Measurements from ENCODE around the gene TMX4.

The TMX4 gene

DNA sequence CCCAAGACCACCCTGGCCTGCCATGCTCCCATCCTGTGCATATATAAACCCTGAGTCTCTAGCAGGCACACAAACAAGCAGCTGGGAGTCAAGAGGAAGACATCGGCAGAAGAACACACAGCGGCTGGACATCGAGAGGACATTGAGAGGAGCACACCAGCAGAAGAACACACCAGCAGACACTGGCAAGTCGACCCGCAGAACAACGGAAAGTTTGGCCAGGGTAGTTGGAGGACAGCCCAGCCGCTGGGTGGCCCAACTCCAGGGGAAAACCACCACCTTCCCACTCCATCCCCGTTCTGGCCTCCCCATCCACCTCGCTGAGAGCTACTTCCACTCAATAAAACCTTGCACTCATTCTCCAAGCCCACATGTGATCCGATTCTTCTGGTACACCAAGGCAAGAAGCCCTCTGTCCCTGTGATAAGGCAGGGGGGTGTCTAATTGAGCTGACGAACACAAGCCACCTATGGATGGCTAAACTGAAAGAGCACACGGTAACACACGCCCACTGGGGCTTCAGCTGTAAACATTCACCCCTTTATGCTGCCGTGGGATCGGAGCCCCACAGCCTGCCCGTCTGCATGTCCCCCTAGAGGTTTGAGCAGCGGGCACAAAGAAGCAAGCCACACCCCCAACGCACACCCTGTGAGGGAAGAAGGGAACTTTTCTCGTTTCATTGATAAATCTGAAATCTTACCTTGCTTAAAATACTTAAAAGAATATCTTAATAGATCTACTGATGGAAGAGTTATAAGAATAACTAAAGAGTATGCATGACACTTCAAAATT, 13.8 kb downstream of the TMX4 start:
- TF ChIP-seq JUND (IDR thresholded peaks at IDR 0.05; ENCODE audit: low read depth), result no peak
- in situ Hi-C loops (cut with HindIII; ENCODE audit: low pct_unique_long_range_greater_than_20kb, low sequenced_read_pairs), result no loop called here
- no peak for DNase-seq (ENCODE audit: low read depth in 1 of 2, low spot score in 1 of 2)

DNA sequence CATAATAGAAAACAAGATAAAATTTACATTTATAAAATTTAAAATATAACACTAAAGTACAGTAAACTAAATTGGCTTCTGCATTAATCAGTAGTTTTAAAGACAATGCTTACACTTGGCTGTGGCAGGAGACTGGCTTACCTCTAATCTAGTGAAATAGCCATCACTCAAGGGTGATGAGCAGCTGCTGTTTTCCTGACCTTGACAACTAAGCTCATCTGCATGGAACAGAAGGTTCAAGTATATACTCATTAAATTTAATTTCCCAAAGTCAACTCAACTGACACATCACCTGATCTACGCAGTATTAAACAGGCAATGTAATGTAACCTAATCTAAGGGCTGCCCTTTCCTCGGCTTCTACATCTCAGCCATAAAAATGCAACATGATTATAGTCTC, 14.5 kb downstream of the TMX4 start:
- in situ Hi-C loops (cut with HindIII; ENCODE audit: low pct_unique_long_range_greater_than_20kb, low sequenced_read_pairs), result no loop called here
- TF ChIP-seq JUND (IDR thresholded peaks at IDR 0.05; ENCODE audit: low read depth), result no peak
- DNase-seq (ENCODE audit: low read depth in 1 of 2, low spot score in 1 of 2), result no peak

DNA sequence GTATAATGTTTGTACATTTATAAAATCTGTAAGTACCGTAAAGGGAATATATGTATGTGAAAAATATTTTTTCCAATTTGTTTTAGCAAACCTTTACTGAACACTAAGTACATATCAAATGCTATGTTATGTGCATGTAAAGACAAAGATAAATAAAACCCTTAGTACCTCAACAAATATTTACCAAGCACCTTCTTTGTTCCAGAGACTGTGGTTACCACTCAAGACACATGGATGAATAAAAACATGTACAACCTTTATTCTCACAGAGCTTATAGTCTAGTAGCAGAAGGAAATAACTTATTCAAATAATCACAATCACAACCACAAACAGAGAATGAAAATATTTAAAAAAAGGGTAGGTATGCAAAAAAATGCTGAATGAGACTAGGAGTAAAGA, 17.5 kb downstream of the TMX4 start:
- no peak for TF ChIP-seq JUND (IDR thresholded peaks at IDR 0.05; ENCODE audit: low read depth)
- in situ Hi-C loops (cut with HindIII; ENCODE audit: low pct_unique_long_range_greater_than_20kb, low sequenced_read_pairs), result no loop called here
- peak in 1 of 2 experiments; percentile 20 for DNase-seq (ENCODE audit: low read depth in 1 of 2, low spot score in 1 of 2)

DNA sequence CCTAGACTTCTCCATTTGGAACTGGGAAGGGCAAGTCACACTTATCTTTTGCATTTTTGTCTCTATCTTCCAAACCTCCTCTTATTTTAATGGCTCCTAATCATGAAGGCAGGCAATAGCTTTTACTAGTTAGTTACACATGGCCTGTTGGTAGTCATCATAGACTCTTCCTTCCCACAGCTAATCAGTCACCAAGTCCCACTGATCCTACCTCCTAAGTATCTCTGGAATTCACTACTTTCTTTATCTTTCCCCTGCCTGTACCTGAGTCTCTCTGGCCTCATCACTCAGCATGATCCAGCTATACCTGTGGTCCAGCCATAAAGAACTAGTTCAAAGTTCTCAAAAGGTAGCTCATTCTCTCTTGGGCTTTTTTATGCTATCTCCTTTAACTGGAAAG, 18.8 kb downstream of the TMX4 start:
- TF ChIP-seq JUND (IDR thresholded peaks at IDR 0.05; ENCODE audit: low read depth), result no peak
- no peak for DNase-seq (ENCODE audit: low read depth in 1 of 2, low spot score in 1 of 2)
- in situ Hi-C loops (cut with HindIII; ENCODE audit: low pct_unique_long_range_greater_than_20kb, low sequenced_read_pairs), result no loop called here

DNA sequence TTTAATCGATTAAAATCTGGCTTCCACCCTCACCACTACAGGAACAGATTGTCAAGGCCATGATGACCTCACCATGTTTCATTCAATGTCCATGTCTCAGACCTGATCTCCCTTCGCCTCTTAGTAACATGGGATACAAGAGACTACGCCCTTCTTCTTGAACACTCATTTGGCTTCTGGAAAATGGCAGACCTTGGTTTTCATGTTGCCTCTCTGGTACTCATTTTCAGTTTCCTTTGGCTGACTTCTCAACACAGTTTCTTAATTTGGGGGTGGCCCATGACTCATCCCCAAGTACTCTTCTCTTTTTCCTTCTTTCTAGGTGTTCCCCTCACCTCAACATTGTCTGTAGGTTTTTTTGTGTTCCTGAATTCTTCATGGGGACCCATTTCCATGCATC, 22.7 kb downstream of the TMX4 start:
- no peak for TF ChIP-seq JUND (IDR thresholded peaks at IDR 0.05; ENCODE audit: low read depth)
- no peak for DNase-seq (ENCODE audit: low read depth in 1 of 2, low spot score in 1 of 2)
- in situ Hi-C loops (cut with HindIII; ENCODE audit: low pct_unique_long_range_greater_than_20kb, low sequenced_read_pairs), result no loop called here

DNA sequence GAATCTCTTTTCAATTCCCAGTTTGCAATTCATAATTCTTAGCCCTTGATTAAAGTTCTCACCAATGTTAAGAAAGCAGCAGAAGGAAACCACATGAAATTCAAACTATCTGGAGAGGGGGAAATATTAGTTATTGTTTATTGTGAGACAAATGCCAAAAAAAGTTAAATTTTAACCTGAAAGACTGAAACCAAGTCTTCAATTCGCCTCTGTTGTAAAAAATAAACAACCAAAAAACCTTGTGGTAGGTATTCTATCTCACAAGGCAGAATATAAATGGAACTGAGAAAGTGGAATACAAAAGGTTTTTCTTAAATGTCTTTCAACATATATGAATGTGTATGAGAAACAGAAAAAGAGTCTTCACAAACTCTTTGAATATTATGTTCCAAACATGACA, 24.8 kb downstream of the TMX4 start:
- in situ Hi-C loops (cut with HindIII; ENCODE audit: low pct_unique_long_range_greater_than_20kb, low sequenced_read_pairs), result no loop called here
- no peak for DNase-seq (ENCODE audit: low read depth in 1 of 2, low spot score in 1 of 2)
- no peak for TF ChIP-seq JUND (IDR thresholded peaks at IDR 0.05; ENCODE audit: low read depth)

DNA sequence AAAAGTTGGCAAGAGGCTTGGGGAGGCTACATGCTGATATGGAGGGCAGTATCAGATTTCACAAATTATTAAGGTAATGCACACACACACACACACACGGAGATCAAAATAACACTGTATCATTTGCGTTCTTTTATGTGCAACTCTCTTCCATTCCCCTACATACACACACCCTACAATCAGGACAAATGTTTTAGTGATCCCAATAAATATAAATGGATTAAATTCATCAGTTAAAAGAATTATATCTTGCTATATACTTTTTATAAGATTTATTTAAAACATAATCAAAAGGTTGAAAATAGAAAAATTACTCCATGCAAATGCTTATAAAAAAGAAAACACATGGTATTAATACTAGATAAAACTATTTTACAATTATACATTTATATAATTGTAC, 25.9 kb downstream of the TMX4 start:
- no peak for TF ChIP-seq JUND (IDR thresholded peaks at IDR 0.05; ENCODE audit: low read depth)
- in situ Hi-C loops (cut with HindIII; ENCODE audit: low pct_unique_long_range_greater_than_20kb, low sequenced_read_pairs), result no loop called here

DNA sequence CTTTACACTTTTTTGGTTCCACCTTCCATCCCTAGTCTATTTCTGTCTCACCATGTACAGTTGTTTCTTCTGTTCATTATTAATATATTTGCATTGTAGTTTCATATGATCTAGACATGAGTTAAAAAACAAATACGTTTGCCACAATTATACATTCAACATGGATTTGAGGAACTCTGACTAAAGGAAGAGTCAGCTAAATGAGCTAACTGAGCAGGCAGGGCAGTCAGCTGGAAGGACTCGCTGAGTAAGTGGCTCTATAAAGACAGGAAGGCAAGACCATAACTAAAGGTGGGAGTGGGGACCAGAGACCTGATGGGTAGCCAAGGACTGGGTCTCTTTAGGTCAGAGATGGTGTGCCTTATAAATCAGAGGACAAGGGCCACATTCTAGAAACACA, 26.3 kb downstream of the TMX4 start:
- DNase-seq (ENCODE audit: low read depth in 1 of 2, low spot score in 1 of 2), result no peak
- in situ Hi-C loops (cut with HindIII; ENCODE audit: low pct_unique_long_range_greater_than_20kb, low sequenced_read_pairs), result no loop called here
- TF ChIP-seq JUND (IDR thresholded peaks at IDR 0.05; ENCODE audit: low read depth), result no peak

More for the DNA sequence above, 25.9 kb downstream of the TMX4 start:
- no peak for DNase-seq (ENCODE audit: low read depth in 1 of 2, low spot score in 1 of 2)

DNA sequence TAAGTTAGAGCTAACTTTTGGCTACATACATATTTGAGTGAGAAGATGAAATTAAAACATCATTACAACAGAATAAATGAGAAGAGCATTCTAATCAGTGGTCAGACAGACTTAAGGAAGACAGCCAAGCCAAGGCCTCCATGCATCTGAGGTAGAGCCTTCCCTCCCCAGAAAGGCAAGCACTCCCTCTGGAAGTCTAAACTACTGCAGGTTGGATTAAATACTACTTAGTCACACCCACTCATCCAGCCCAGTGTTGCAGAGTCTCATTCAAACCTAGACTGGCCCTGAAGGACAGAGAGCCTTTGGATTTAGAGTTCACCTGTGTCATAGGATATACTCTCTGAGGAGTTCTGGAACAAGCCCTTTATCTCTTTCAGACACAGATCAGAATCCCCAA, 29.2 kb downstream of the TMX4 start:
- in situ Hi-C loops (cut with HindIII; ENCODE audit: low pct_unique_long_range_greater_than_20kb, low sequenced_read_pairs), result no loop called here
- no peak for DNase-seq (ENCODE audit: low read depth in 1 of 2, low spot score in 1 of 2)
- no peak for TF ChIP-seq JUND (IDR thresholded peaks at IDR 0.05; ENCODE audit: low read depth)

DNA sequence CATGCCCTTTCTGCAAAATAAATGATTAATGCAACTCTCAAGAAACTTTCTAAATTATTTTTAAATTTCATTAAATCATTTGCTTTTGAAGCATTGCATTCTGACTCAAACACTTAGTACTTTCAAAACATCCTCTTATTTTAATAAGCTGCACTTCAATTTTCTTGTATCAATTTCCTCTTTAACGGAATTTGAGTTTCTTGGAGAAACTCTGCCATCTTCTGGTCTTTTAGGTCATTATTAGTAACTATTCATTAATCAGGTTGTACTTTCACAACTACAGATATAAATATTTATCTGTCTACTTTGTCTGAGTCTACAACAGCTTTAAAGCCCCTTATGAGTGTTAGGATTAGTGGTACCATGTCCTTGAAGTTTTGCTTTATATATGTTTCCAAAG, 30.2 kb downstream of the TMX4 start:
- no peak for DNase-seq (ENCODE audit: low read depth in 1 of 2, low spot score in 1 of 2)
- no peak for TF ChIP-seq JUND (IDR thresholded peaks at IDR 0.05; ENCODE audit: low read depth)
- in situ Hi-C loops (cut with HindIII; ENCODE audit: low pct_unique_long_range_greater_than_20kb, low sequenced_read_pairs), result no loop called here

DNA sequence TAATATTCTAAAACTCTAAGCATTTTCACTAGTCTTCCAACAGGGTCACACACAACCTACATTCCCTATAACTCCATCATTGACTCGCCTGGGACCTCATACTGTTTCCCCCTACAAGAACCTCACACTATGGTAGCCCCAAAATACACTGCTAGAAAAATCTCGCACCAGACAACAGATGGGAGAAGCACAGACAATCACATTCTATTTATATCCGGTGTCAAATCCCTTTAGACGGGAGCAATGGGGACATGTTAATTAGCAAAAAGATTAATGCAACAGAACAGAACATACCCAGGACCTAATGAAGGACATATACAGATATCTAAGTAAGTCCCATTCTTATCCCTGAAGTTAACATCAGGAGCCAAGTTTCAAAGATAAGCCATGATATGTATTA, 33.6 kb downstream of the TMX4 start:
- DNase-seq (ENCODE audit: low read depth in 1 of 2, low spot score in 1 of 2), result no peak
- in situ Hi-C loops (cut with HindIII; ENCODE audit: low pct_unique_long_range_greater_than_20kb, low sequenced_read_pairs), result no loop called here
- TF ChIP-seq JUND (IDR thresholded peaks at IDR 0.05; ENCODE audit: low read depth), result no peak

DNA sequence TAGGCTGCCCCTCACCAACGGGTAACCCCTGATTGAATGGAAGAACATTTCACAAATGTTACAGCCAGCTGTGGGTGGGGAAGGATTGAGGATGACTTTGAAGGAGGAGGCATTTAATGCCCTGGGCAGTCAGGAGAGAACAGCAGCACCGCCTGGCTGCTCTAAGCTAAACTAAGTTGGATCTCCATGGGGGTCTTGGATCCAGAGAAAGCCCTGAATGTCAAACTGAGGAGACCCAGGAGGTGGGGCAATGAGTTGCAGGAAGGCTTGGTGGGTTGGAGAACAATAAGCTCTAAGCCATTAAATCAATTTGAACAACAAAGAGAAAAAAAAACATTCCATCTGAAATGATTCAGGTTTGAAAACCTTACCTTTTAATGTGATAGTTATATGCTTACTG, 35.4 kb downstream of the TMX4 start:
- no peak for TF ChIP-seq JUND (IDR thresholded peaks at IDR 0.05; ENCODE audit: low read depth)
- no peak for DNase-seq (ENCODE audit: low read depth in 1 of 2, low spot score in 1 of 2)
- in situ Hi-C loops (cut with HindIII; ENCODE audit: low pct_unique_long_range_greater_than_20kb, low sequenced_read_pairs), result no loop called here

DNA sequence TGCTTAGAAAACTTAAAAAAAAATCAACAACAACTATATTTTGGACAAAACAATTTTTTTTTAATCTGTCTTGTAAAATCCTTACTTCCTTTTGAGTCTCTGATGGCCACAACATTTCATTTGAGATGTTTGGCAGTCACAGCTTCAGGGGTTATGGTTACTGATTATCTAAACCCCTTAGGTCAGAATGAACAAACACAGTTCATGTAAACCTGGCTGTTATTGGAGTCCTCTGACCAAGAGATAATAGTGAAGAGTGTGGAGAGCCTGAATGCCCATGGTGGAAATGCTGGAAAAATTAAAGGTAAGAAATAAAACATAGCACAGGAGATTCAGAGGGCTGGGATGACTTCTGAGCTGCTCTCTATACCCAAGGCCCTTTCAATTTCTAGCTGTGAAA, 38.2 kb downstream of the TMX4 start:
- no peak for DNase-seq (ENCODE audit: low read depth in 1 of 2, low spot score in 1 of 2)
- no peak for TF ChIP-seq JUND (IDR thresholded peaks at IDR 0.05; ENCODE audit: low read depth)
- in situ Hi-C loops (cut with HindIII; ENCODE audit: low pct_unique_long_range_greater_than_20kb, low sequenced_read_pairs), result no loop called here
